ENCODE data around the gene NOM1. TPM values are rescaled to one million over a fixed set of nuclear protein-coding genes. Genes with fewer than 3 reads are reported as not detected.
"Not testable (repeated sequence)": the region's sequence is repeated elsewhere in the genome, so short reads cannot be mapped to it uniquely, and the experiment has no call there.

NOM1 gene
- total RNA-seq, 1 experiment from 2014 or later: 14.1 TPM

GRCh38 chr7:156941393-156942182, 7.9 kb upstream of the NOM1 start:
- no peak for DNase-seq (ENCODE audit: low read depth)

GRCh38 chr7:156942708-156943090, 6.8 kb upstream of the NOM1 start:
- no peak for DNase-seq (ENCODE audit: low read depth)

GRCh38 chr7:156943091-156944041, 6.1 kb upstream of the NOM1 start:
- DNase-seq (ENCODE audit: low read depth): peak; percentile 18

GRCh38 chr7:156944876-156945275, 4.6 kb upstream of the NOM1 start:
- no peak for DNase-seq (ENCODE audit: low read depth)

GRCh38 chr7:156947120-156947843, 2.2 kb upstream of the NOM1 start:
- peak; percentile 12 for DNase-seq (ENCODE audit: low read depth)

- DNase-seq (ENCODE audit: low read depth): no peak
These were observed 1.2 kb upstream of the NOM1 start for GRCh38 chr7:156948361-156948760.

GRCh38 chr7:156950381-156950858, 908 bp downstream of the NOM1 start:
- DNase-seq (ENCODE audit: low read depth): peak; percentile 39

GRCh38 chr7:156953215-156953614, 3.7 kb downstream of the NOM1 start:
- DNase-seq (ENCODE audit: low read depth): not testable (repeated sequence)

GRCh38 chr7:156954941-156955340, 5.4 kb downstream of the NOM1 start:
- DNase-seq (ENCODE audit: low read depth): no peak

GRCh38 chr7:156956727-156957126, 7.2 kb downstream of the NOM1 start:
- no peak for DNase-seq (ENCODE audit: low read depth)

GRCh38 chr7:156962145-156962544, 12.6 kb downstream of the NOM1 start:
- no peak for DNase-seq (ENCODE audit: low read depth)

GRCh38 chr7:156962897-156963296, 13.4 kb downstream of the NOM1 start:
- DNase-seq (ENCODE audit: low read depth): no peak

- DNase-seq (ENCODE audit: low read depth): no peak
These were observed 14.0 kb downstream of the NOM1 start for GRCh38 chr7:156963472-156963871.

GRCh38 chr7:156964971-156965370, 15.5 kb downstream of the NOM1 start:
- no peak for DNase-seq (ENCODE audit: low read depth)

- DNase-seq (ENCODE audit: low read depth): no peak
These were observed 16.9 kb downstream of the NOM1 start for GRCh38 chr7:156966387-156966786.

GRCh38 chr7:156968183-156968582, 18.7 kb downstream of the NOM1 start:
- DNase-seq (ENCODE audit: low read depth): no peak

GRCh38 chr7:156969972-156970420, 20.5 kb downstream of the NOM1 start:
- peak; percentile 27 for DNase-seq (ENCODE audit: low read depth)

GRCh38 chr7:156975620-156976019, 26.1 kb downstream of the NOM1 start:
- no peak for DNase-seq (ENCODE audit: low read depth)

- no peak for DNase-seq (ENCODE audit: low read depth)
These were observed 29.6 kb downstream of the NOM1 start for GRCh38 chr7:156979007-156979606.

GRCh38 chr7:156979711-156980110, 30.2 kb downstream of the NOM1 start:
- DNase-seq (ENCODE audit: low read depth): no peak

- DNase-seq (ENCODE audit: low read depth): no peak
These were observed 34.8 kb downstream of the NOM1 start for GRCh38 chr7:156984174-156984891.
